ENCODE results near the gene GMNN. TPM values are rescaled to one million over a fixed set of nuclear protein-coding genes. Genes with fewer than 3 reads are reported as not detected.
A peak's percentile ranks its signal among the peaks of the same experiment; 100 is the strongest.

GMNN gene
- 83.7 to 98.5 TPM (median 88.5 TPM) in 3 replicates for total RNA-seq (2021)
- Bru-seq, nascent RNA: percentile 97 among the genes with signal in this experiment
- long read RNA-seq, experiment 1, transcript GMNN-201 (7 exons, 1,262 nt): major isoform, 126 of 260 reads
- long read RNA-seq, experiment 1, transcript GMNN-202 (7 exons, 1,133 nt): minor isoform, 109 of 260 reads
- long read RNA-seq, experiment 1, partial matches to known transcripts: 7 of 260 reads
- long read RNA-seq, experiment 1, other reads (novel, unspliced or antisense): 18 of 260 reads
- long read RNA-seq, experiment 2, transcript GMNN-202 (7 exons, 1,133 nt): major isoform, 52 of 155 reads
- long read RNA-seq, experiment 2, transcript GMNN-201 (7 exons, 1,262 nt): major isoform, 52 of 155 reads
- long read RNA-seq, experiment 2, partial matches to known transcripts: 13 of 155 reads
- long read RNA-seq, experiment 2, other reads (novel, unspliced or antisense): 38 of 155 reads
- long read RNA-seq, experiment 3, transcript GMNN-201 (7 exons, 1,262 nt): major isoform, 385 of 817 reads
- long read RNA-seq, experiment 3, transcript GMNN-202 (7 exons, 1,133 nt): minor isoform, 380 of 817 reads
- long read RNA-seq, experiment 3, partial matches to known transcripts: 2 of 817 reads
- long read RNA-seq, experiment 3, other reads (novel, unspliced or antisense): 46 of 817 reads

GRCh38 chr6:24774696-24775519 is at the start of gene GMNN:
Gene GMNN, plus strand, starts transcription at chr6:24774937. Its CDS starts 2,310 bp downstream, at chr6:24777247.
- ChIA-PET POLR2A (no interaction called here), CTCF (interaction anchor here (0.6 to 2.0 kb wide), 5 partner anchors 159 to 296 kb away, joined by 3 to 5 read pairs (median 4); no protein-coding TSS in a partner anchor)
- Mint-ChIP-seq H3K4me3 (peak within 1 kb of the TSS; percentile 98), H3K9me3 (no peaks in the 10 kb centered on the region), H3K27me3 (ENCODE audit: low read depth) (no peaks in the 10 kb centered on the region), H3K27ac (peak within 1 kb of the TSS; percentile 99), H3K4me1 (peaks cover 21% of the 10 kb centered on the region), H3K36me3 (peaks cover 17% of the 10 kb centered on the region)
- ATAC-seq (peak; percentile 94), DNase-seq (ENCODE audit: low spot score) (peak; percentile 99)
- TF ChIP-seq GRHL2 (CRISPR knock-in tag; IDR thresholded peaks at IDR 0.05; ENCODE audit: insufficient replicate concordance, severe bottlenecking): no peak
- peak; percentile 93 for TF ChIP-seq KAT7 (CRISPR knock-in tag; IDR thresholded peaks at IDR 0.05; ENCODE audit: borderline replicate concordance)
- TF ChIP-seq ZNF121 (CRISPR knock-in tag; IDR thresholded peaks at IDR 0.05): 0 out of 2 replicates have a peak, but pooled peaks have one; percentile 68
- peak; percentile 91 for TF ChIP-seq MAX (CRISPR knock-in tag; IDR thresholded peaks at IDR 0.05)
- peak; percentile 90 for TF ChIP-seq NFE2L1 (CRISPR knock-in tag; IDR thresholded peaks at IDR 0.05)
- peak; percentile 87; the same call in 1 of the 2 replicates for TF ChIP-seq E2F5 (CRISPR knock-in tag; IDR thresholded peaks at IDR 0.05)
- 0 out of 2 replicates have a peak, but pooled peaks have one; percentile 15 for TF ChIP-seq ZNF317 (CRISPR knock-in tag; IDR thresholded peaks at IDR 0.05; ENCODE audit: borderline replicate concordance, low read depth)
- TF ChIP-seq CREM (CRISPR knock-in tag; IDR thresholded peaks at IDR 0.05): peak; percentile 55
- no peak for TF ChIP-seq ZNF532 (CRISPR knock-in tag; IDR thresholded peaks at IDR 0.05; ENCODE audit: borderline replicate concordance)
- no peak for TF ChIP-seq FOXJ3 (CRISPR knock-in tag; IDR thresholded peaks at IDR 0.05; ENCODE audit: borderline replicate concordance)
- TF ChIP-seq EMX1 (CRISPR knock-in tag; IDR thresholded peaks at IDR 0.05): no peak
- no peak for TF ChIP-seq CBFB (CRISPR knock-in tag; IDR thresholded peaks at IDR 0.05; ENCODE audit: low read depth)
- peak; percentile 97 for TF ChIP-seq ARID4B (CRISPR knock-in tag; IDR thresholded peaks at IDR 0.05; ENCODE audit: borderline replicate concordance)
- TF ChIP-seq E2F1 (CRISPR knock-in tag; IDR thresholded peaks at IDR 0.05): peak; percentile 48; the same call in 1 of the 2 replicates
- TF ChIP-seq PRRX2 (CRISPR knock-in tag; IDR thresholded peaks at IDR 0.05): no peak
- peak; percentile 93 for TF ChIP-seq E2F4 (CRISPR knock-in tag; IDR thresholded peaks at IDR 0.05; ENCODE audit: borderline replicate concordance, low read depth)
- TF ChIP-seq SP1 (CRISPR knock-in tag; conservative IDR thresholded peaks at IDR 0.05): peak; percentile 90
- no peak for TF ChIP-seq ZSCAN18 (CRISPR knock-in tag; IDR thresholded peaks at IDR 0.05)
- TF ChIP-seq ZNF232 (CRISPR knock-in tag; IDR thresholded peaks at IDR 0.05): peak; percentile 90
